WTC11 (cell line): ENCODE measurements around the gene CDH13. TPM values are rescaled to one million over a fixed set of nuclear protein-coding genes. Genes with fewer than 3 reads are reported as not detected.

ENCODE experiments used
- ATAC-seq: fragments of 200-7000 bp; cut with Tn5 transposase; 2 replicates; pipeline ENCODE4 v1.10.0; 2021; ENCODE audit warnings: mild to moderate bottlenecking, moderate library complexity
- CTCF ChIA-PET: fragments of 300-600 bp; sonication (Branson Sonifier 250); formaldehyde crosslinking; loops from one replicate; lab custom pipeline; 2021; ENCODE audit warnings: antibody characterized with exemption; lab: Charles Lee
- POLR2A ChIA-PET: fragments of 350-600 bp; sonication (Branson Sonifier 250); formaldehyde crosslinking; loops from one replicate; lab custom pipeline; 2021; ENCODE audit warnings: antibody characterized with exemption; lab: Charles Lee
- DNase-seq: peaks from one replicate; pipeline ENCODE4 v3.0.0; 2021; ENCODE audit warnings: low spot score
- H3K27ac Mint-ChIP-seq: 2 replicates; pipeline ENCODE4 v1.8.0; 2021; ENCODE audit warnings: mixed read lengths
- H3K27me3 Mint-ChIP-seq: 2 replicates; pipeline ENCODE4 v1.8.0; 2021; ENCODE audit warnings: low read depth, mild to moderate bottlenecking, moderate library complexity, mixed read lengths
- H3K36me3 Mint-ChIP-seq: 2 replicates; pipeline ENCODE4 v1.8.0; 2021; ENCODE audit warnings: mixed read lengths
- H3K4me1 Mint-ChIP-seq: 2 replicates; pipeline ENCODE4 v1.8.0; 2022; ENCODE audit warnings: mixed read lengths
- H3K4me3 Mint-ChIP-seq: 2 replicates; pipeline ENCODE4 v1.8.0; 2021; ENCODE audit warnings: mild to moderate bottlenecking, moderate library complexity, mixed read lengths
- H3K9me3 Mint-ChIP-seq: 2 replicates; pipeline ENCODE4 v1.8.0; 2021; ENCODE audit warnings: mixed read lengths
- ATF2 ChIP-seq: sonication (generic); formaldehyde crosslinking; IDR thresholded peaks from 2 replicates; pipeline ENCODE4 v1.8.1; 2022; ENCODE audit warnings: low read depth, missing genetic modification reagents, borderline replicate concordance
- ATF6 ChIP-seq: sonication (generic); formaldehyde crosslinking; IDR thresholded peaks from 2 replicates; pipeline ENCODE4 v1.8.1; 2023; ENCODE audit warnings: mild to moderate bottlenecking, missing genetic modification reagents
- FOXP1 ChIP-seq: sonication (generic); formaldehyde crosslinking; IDR thresholded peaks from 2 replicates; pipeline ENCODE4 v1.8.0; 2022; ENCODE audit warnings: missing genetic modification reagents, mild to moderate bottlenecking, moderate library complexity, borderline replicate concordance
- JAZF1 ChIP-seq: fragments of 250-450 bp; sonication (Bioruptor Pico); IDR thresholded peaks from 2 replicates; pipeline ENCODE4 v1.9.0; 2021; ENCODE audit warnings: moderate library complexity, mild to moderate bottlenecking, inconsistent platforms
- OVOL2 ChIP-seq: fragments of 250-450 bp; sonication (Bioruptor Pico); IDR thresholded peaks from 2 replicates; pipeline ENCODE4 v1.9.0; 2021; ENCODE audit warnings: mild to moderate bottlenecking, borderline replicate concordance
- PRDM15 ChIP-seq: sonication (generic); formaldehyde crosslinking; IDR thresholded peaks from 2 replicates; pipeline ENCODE4 v1.8.0; 2022; ENCODE audit warnings: missing genetic modification reagents
- SOX15 ChIP-seq: fragments of 250-450 bp; sonication (Bioruptor Pico); IDR thresholded peaks from 2 replicates; pipeline ENCODE4 v1.9.0; 2021; ENCODE audit warnings: mild to moderate bottlenecking
- SP1 ChIP-seq: sonication (generic); formaldehyde crosslinking; conservative IDR thresholded peaks from 2 replicates; pipeline ENCODE4 v1.8.1; 2022; ENCODE audit warnings: missing genetic modification reagents
- ZNF219 ChIP-seq: sonication (generic); formaldehyde crosslinking; IDR thresholded peaks from 2 replicates; pipeline ENCODE4 v1.8.0; 2023; ENCODE audit warnings: missing genetic modification reagents, mild to moderate bottlenecking, borderline replicate concordance
- ZNF317 ChIP-seq: sonication (generic); formaldehyde crosslinking; IDR thresholded peaks from 2 replicates; pipeline ENCODE4 v1.8.1; 2023; ENCODE audit warnings: low read depth, mild to moderate bottlenecking, moderate library complexity, missing genetic modification reagents, borderline replicate concordance
- ZNF532 ChIP-seq: fragments of 250-450 bp; sonication (Bioruptor Pico); IDR thresholded peaks from 2 replicates; pipeline ENCODE4 v1.9.0; 2021; ENCODE audit warnings: mild to moderate bottlenecking, borderline replicate concordance
- total RNA-seq: library from RNA; stranded (reverse); gene quantifications from 3 replicates; pipeline ENCODE4 v1.2.3, GENCODE V29; 2021
- TF ChIP-seq, protein P1 (sequence below): fragments of 250-450 bp; sonication (Bioruptor Pico); IDR thresholded peaks from 2 replicates; pipeline ENCODE4 v1.9.0; 2021; ENCODE audit warnings: mild to moderate bottlenecking
- TF ChIP-seq, protein P2 (sequence below): fragments of 250-450 bp; sonication (Bioruptor Pico); IDR thresholded peaks from 2 replicates; pipeline ENCODE4 v2.1.2; 2022; ENCODE audit warnings: mild to moderate bottlenecking, moderate library complexity
- TF ChIP-seq, protein P3 (sequence below): sonication (generic); formaldehyde crosslinking; IDR thresholded peaks from 2 replicates; pipeline ENCODE4 v1.8.1; 2023; ENCODE audit warnings: mild to moderate bottlenecking, missing genetic modification reagents, moderate library complexity

The CDH13 gene
- total RNA-seq, 1 experiment from 2014 or later: 0.81 TPM

DNA sequence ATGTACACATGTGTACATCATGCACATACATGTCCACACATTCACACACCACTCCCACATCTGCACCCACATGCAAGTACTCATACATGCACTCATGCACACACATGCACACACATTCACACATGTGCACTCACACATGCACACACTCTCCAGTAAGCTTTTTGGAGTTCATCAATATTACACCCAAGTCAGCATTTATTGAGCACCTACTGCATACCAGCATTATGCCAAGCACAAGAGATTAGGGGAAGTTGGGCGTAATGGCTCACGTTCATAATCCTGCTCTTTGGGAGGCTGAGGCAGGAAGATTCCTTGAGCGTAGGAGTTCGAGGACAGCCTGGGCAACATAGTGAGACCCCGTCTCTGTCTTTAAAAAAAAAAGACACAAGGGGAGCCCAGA lies 1093.4 kb downstream of the CDH13 start:
- Mint-ChIP-seq H3K36me3 (no peaks in the 10 kb centered on the region), H3K27ac (no peak overlapping the region), H3K4me1 (peaks cover 8% of the 10 kb centered on the region), H3K9me3 (peaks cover 8% of the 10 kb centered on the region; the same call in 1 of the 2 replicates), H3K4me3 (no peak overlapping the region), H3K27me3 (no peaks in the 10 kb centered on the region)
- no peak for DNase-seq
- ATAC-seq: no peak
- TF ChIP-seq, protein P1, sequence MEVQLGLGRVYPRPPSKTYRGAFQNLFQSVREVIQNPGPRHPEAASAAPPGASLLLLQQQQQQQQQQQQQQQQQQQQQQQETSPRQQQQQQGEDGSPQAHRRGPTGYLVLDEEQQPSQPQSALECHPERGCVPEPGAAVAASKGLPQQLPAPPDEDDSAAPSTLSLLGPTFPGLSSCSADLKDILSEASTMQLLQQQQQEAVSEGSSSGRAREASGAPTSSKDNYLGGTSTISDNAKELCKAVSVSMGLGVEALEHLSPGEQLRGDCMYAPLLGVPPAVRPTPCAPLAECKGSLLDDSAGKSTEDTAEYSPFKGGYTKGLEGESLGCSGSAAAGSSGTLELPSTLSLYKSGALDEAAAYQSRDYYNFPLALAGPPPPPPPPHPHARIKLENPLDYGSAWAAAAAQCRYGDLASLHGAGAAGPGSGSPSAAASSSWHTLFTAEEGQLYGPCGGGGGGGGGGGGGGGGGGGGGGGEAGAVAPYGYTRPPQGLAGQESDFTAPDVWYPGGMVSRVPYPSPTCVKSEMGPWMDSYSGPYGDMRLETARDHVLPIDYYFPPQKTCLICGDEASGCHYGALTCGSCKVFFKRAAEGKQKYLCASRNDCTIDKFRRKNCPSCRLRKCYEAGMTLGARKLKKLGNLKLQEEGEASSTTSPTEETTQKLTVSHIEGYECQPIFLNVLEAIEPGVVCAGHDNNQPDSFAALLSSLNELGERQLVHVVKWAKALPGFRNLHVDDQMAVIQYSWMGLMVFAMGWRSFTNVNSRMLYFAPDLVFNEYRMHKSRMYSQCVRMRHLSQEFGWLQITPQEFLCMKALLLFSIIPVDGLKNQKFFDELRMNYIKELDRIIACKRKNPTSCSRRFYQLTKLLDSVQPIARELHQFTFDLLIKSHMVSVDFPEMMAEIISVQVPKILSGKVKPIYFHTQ (CRISPR knock-in tag): no peak
- ChIA-PET CTCF (no interaction called here), POLR2A (no interaction called here)

DNA sequence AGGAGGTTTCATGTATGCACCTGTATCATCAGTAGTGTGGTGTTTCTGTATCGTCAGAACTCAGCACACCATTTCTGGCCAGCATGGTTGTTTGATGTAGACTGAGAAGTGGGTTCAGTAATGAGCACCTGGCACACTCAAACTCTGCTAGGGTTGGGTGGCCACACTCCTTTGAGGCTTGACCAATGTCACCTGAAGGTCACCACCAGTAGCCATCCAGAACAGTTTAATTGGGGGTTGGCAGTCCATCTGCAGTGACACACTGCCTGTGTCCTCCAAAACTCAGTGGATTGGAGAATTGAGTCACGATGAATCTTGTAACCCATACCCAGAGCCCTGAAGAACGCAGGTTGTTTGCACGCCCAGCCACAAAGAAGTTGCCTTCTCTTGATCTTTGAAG lies 1094.2 kb downstream of the CDH13 start:
- ChIA-PET CTCF (interaction anchor here (1.1 kb wide), 1 partner anchor 275 kb away, joined by 3 read pairs; no protein-coding TSS in a partner anchor), POLR2A (no interaction called here)
- Mint-ChIP-seq H3K36me3 (no peaks in the 10 kb centered on the region), H3K27ac (no peak overlapping the region), H3K4me3 (no peak overlapping the region), H3K9me3 (peaks cover 8% of the 10 kb centered on the region; the same call in 1 of the 2 replicates), H3K4me1 (peaks cover 8% of the 10 kb centered on the region), H3K27me3 (no peaks in the 10 kb centered on the region)
- ATAC-seq (no peak), DNase-seq (no peak)
- no peak for TF ChIP-seq ATF2 (CRISPR knock-in tag)
- no peak for TF ChIP-seq SOX15 (CRISPR knock-in tag)
- TF ChIP-seq FOXP1 (CRISPR knock-in tag): no peak

- Mint-ChIP-seq H3K9me3 (peaks cover 8% of the 10 kb centered on the region; the same call in 1 of the 2 replicates), H3K4me1 (peaks cover 8% of the 10 kb centered on the region), H3K36me3 (no peaks in the 10 kb centered on the region), H3K27ac (no peak overlapping the region), H3K4me3 (no peak overlapping the region), H3K27me3 (no peaks in the 10 kb centered on the region)
- DNase-seq (no peak), ATAC-seq (no peak)
- ChIA-PET POLR2A (no interaction called here), CTCF (interaction anchor here (1.1 kb wide), 1 partner anchor 275 kb away, joined by 3 read pairs; no protein-coding TSS in a partner anchor)
- TF ChIP-seq OVOL2 (CRISPR knock-in tag) (no peak), JAZF1 (CRISPR knock-in tag) (no peak), ATF6 (CRISPR knock-in tag) (no peak), ZNF219 (CRISPR knock-in tag) (no peak), ZNF532 (CRISPR knock-in tag) (no peak), SP1 (CRISPR knock-in tag) (no peak), PRDM15 (CRISPR knock-in tag) (no peak), ZNF317 (no peak)
- TF ChIP-seq, protein P2, sequence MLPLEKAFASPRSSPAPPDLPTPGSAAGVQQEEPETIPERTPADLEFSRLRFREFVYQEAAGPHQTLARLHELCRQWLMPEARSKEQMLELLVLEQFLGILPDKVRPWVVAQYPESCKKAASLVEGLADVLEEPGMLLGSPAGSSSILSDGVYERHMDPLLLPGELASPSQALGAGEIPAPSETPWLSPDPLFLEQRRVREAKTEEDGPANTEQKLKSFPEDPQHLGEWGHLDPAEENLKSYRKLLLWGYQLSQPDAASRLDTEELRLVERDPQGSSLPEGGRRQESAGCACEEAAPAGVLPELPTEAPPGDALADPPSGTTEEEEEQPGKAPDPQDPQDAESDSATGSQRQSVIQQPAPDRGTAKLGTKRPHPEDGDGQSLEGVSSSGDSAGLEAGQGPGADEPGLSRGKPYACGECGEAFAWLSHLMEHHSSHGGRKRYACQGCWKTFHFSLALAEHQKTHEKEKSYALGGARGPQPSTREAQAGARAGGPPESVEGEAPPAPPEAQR (CRISPR knock-in tag): no peak
- TF ChIP-seq, protein P3, sequence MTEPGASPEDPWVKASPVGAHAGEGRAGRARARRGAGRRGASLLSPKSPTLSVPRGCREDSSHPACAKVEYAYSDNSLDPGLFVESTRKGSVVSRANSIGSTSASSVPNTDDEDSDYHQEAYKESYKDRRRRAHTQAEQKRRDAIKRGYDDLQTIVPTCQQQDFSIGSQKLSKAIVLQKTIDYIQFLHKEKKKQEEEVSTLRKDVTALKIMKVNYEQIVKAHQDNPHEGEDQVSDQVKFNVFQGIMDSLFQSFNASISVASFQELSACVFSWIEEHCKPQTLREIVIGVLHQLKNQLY: no peak
These were observed 1094.9 kb downstream of the CDH13 start for GRCh38 chr16:83721676-83722075.
